ENCODE results near the gene ZC3H18.

The ZC3H18 gene

GRCh38 chr16:88642881-88643643 lies 72.9 kb downstream of the ZC3H18 start:
- DNase-seq, result no peak

DNA sequence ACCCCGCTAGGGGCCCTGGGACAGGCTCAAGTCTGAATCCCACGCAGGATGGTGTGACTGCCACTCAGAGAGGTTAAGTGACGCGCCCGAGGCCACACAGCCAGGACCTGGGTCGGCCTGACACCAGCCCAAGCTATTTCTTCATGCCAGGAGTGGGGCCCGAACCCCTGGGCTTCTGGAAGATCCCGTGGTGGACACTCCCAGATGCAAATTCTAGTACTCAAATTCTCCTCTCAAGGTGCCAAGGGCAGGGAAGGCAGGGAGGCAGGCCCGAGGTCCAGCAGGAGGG lies 73.4 kb downstream of the ZC3H18 start:
- DNase-seq, result no peak

DNA sequence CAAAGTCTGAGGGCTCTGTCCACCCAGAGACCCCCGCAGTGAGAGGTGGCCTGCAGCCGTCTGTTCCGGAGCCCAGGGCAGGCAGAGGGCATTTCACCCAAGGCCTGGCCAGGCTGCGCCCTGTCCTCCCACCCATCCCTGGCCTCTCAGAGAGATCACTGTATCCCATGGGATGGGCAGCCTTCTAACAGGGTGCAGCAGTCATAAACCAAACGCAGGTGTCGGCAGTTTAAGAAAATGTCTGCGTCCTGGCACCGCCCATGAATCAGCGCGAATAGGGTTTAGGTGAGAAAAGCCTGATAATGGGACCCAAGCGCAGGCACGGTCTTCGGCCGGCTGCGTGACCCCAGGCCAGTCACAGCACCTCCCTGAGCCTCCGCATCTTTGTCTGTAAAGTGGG lies 75.3 kb downstream of the ZC3H18 start:
- no peak for DNase-seq

DNA sequence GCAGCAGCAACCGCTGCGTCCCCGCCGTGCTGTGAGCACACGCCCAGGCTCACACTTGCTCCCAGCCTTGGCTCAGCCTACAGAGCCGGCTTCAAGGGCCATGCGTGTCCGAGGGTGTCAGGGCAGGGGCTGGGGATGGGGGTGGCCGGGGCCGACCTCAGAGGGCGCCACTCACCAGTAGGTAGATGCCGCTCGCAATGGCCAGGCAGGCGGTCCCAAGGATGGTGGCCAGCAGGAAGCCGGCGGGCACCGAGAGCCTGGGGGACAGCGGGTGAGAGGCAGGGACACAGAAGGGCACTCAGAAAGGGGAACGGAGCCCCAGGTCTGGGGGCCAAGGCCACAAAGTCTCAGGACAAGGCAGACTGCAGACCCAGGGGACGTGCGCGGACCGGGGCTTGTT lies 75.7 kb downstream of the ZC3H18 start:
- DNase-seq, result no peak

DNA sequence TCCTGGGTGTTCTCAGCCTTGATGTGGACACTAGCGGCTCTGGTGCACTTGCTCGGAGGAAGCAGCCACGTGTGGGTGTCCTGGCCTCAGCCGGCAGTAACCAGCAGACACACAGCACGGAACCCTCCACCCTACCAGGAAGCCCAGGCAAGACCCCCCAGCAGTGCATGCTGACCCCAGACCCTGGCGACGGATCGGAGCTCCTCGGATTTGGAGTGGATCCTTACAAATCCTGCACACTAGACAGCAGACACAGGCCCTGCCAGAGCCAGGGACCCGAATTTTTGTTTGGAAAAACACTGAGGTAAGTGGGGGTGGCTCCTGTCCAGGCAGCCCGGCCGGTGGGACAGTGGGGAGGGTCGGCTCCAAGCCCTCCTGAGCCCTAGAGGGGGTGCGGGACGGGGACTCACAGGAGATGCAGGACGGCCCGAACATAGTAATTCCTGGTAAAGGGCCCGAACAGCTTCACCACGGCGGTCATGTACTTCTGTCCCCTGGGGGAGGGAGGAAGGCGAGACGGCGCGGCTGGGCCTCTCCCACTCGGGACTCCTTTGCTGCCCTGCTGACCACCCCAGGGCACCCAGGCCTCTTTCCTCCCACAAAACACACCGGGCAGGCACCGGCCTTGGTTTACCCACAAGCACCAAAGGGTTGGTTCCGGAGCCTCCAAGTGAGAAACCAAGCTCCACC lies 76.3 kb downstream of the ZC3H18 start:
- no peak for DNase-seq

GRCh38 chr16:88647178-88648070 lies 77.2 kb downstream of the ZC3H18 start:
- DNase-seq, result no peak

DNA sequence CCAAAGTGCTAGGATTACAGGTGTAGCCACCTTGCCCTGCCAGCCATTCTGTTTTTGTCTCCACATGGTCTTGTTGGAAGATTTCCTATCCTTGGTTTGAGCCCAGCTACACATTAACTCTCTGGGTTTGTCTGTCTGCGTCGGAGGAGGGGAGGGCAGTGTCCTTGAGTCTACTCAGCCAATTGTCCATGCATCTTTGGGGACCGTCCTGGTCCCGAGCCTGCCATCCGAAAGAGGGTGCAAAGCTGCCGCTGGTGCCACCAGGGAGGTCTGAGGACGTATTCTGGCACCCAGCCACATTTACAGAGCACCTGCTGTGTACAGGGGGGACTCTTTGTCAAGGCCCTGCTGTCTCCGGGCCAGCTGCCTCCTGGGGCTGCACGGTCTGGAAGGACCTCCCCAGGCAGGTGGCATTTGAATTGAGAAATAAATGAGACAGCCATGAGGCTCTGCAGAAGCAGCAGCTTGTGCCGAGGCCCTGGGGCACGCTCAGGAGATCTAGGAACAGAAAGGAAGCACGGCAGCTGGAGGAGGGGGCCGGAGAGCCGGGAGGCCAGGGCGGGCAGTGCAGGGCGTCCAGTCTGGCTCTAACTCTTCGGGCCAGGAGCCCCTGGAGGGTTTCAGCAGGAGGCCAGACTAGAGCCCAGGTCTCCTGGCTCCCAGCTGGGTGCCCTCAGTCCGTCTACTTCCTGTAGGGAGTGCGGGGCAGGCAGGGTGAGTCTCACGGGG lies 79.2 kb downstream of the ZC3H18 start:
- DNase-seq, result no peak

GRCh38 chr16:88649924-88650748 lies 79.9 kb downstream of the ZC3H18 start:
- no peak for DNase-seq

GRCh38 chr16:88650749-88651275 lies 80.6 kb downstream of the ZC3H18 start, which contains the start of gene CYBA:
Gene CYBA, minus strand, starts transcription at chr16:88651053. Its CDS starts 40 bp downstream, at chr16:88651013.
- no peak for DNase-seq

- no peak for DNase-seq
Measured at GRCh38 chr16:88651276-88651988, 81.2 kb downstream of the ZC3H18 start.

DNA sequence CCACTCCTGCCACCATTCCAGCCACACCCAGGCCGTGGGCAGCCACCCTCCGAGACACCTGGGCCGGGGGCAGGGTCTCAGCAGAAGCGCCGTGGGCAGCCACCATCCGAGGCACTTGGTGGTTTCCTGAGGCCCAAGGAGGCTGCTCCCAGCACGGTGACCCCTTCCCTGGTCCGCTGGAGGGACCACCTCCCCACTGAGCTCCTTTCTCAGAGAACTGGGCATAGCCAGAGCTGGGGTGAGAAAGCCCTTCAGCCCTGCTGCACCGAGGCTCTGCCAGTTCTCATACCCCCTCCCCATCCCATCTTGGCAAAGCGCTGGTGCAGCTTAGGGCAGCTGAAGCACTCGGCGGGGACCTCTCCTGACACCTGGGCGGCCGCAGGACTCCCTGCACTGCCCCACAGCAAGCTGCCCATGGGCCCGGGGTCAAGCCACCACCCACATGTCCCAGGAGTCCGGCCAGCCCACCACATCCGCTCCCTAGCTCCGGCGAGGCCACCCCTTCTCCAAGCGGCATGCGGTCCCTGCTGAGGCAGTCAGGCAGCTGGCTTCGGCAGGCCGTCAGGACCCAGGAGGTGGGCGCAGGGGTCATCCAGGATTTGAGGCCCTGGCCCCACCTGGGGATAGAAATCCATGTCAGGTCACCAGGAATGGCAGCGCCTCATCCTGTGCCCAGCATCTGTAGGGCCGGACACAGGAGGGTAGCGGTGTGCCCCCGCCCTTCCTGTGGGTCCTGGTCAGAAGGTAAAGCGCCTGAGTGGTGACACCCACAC lies 82.0 kb downstream of the ZC3H18 start:
- no peak for DNase-seq

DNA sequence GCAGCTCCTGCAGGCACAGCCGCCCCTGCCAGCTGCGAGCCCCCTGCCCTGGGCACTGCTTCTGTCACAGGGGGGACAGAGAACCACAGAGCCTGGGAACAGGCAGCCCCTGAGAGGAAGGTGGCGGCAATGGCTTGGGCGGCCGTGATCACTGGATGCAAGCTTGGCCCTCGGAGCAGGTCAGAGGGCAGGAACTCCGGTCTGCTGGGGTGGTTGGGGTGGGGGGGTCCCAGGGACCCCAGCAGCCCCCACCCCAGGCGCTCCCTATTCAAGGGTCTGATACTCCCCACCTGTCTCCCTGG lies 82.5 kb downstream of the ZC3H18 start:
- DNase-seq, result no peak

DNA sequence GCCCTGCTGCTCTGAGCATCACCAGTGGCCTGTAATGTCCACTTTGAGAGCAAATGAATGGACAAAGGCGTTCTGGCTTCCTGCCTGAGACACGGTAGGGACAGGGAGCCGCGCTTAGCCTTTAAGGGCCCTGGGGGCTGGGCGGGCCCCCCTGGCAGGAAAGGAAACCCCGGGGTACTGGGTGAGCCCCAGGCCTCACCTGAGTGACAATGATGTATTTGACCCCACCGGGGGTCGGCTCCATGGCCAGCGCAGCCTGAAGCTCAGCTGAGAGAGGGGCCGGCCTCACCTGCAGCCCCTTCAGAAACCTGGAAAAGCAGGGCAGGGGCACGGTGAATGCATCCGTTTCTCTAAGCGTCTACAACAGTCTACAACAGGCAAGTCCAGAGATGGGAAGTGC lies 82.9 kb downstream of the ZC3H18 start:
- no peak for DNase-seq

- no peak for DNase-seq
Measured at GRCh38 chr16:88653596-88654362, 83.6 kb downstream of the ZC3H18 start.

DNA sequence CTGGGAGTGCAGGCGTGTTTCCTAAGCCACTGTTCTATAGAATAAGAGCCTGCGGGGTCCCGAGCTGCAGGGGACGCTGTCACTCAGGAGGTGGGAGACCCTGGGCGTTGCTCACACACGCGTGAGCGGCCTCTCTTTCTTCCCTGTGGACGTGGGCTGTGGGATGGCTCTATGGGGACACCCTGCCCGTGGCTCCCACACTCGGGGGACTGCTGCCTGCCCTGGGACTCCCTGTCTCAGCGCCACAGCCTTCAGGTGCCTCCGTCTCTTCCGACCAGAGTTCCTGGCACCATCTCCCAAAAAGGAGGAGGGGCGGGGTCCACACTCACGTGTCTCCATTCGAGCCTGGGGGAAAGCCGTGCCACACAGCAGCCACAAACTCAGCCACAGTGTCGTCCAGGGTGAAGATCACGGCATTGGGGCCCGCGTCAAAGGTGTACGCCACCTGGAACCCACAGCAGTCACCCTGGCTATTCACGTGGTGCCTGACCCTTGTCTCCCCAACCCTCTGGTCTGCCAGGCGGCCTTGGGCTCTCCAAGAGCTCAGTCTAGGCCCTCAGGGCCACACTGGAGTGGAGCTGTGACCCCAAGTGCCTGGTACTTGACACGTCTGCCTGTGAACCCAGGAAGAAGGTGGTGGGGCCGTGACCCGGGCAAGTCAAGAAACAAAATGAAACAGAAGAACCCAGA lies 84.3 kb downstream of the ZC3H18 start:
- no peak for DNase-seq

DNA sequence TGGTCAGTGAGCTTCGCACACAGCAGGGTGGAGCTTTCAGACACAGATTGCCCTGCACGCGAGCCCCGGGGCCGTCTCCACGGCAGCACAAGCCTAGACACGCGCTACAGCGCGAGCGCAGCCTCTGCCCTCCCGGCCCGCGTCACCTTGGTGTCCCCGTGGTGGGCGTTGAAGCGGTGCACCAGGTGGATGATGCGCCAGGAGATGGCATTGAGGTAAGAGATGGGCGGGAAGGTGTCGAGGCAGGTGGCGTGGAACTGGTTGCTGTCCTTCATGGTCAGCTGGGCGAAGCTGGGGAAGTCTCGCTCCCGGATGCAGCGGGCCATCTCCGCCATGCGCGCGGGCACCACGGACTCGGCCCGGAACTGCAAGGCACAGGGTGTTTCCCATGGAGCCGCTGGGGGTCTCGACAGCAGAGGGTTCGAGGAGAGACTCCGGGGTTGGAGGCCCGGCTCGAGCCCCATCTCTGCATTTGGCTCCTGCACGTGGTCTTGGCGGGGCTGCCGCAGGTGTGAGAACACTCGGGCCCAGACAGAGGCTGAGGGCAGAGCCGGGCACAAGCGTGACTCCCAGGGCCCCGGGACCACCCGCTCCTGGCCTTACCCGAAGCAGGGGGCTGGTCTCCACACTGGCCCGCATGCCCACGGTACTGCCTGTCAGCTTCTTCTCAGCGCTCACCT lies 85.0 kb downstream of the ZC3H18 start:
- no peak for DNase-seq

GRCh38 chr16:88655733-88656281 lies 85.6 kb downstream of the ZC3H18 start:
- DNase-seq, result no peak

Data from NCI-H1048 (cell line).